Gastrocnemius medialis (tissue), 4 donors: ENCODE measurements around the gene METTL21A.

Experiments used
- POLR2A ChIP-seq, 2 donors: fragments of 450-650 bp; IDR thresholded peaks; one replicate each; pipeline ENCODE4 v1.6.1; 2017; ENCODE audit warnings: antibody characterized with exemption in 2 of 2, mild to moderate bottlenecking in 2 of 2, moderate library complexity in 2 of 2
- TF ChIP-seq, protein P1 (sequence below), 5 experiments: fragments of 450-650 bp in 3 of 5; fragments of 200-600 bp in 2 of 5; sonication (generic) in 2 of 5; IDR thresholded peaks in 4 of 5; conservative IDR thresholded peaks in 1 of 5; 1 replicate in 4 of 5; 2 replicates in 1 of 5; pipeline ENCODE4 v1.5.1; 2016 to 2019; ENCODE audit warnings: antibody characterized with exemption in 5 of 5, mild to moderate bottlenecking in 3 of 5, moderate library complexity in 3 of 5

DNA sequence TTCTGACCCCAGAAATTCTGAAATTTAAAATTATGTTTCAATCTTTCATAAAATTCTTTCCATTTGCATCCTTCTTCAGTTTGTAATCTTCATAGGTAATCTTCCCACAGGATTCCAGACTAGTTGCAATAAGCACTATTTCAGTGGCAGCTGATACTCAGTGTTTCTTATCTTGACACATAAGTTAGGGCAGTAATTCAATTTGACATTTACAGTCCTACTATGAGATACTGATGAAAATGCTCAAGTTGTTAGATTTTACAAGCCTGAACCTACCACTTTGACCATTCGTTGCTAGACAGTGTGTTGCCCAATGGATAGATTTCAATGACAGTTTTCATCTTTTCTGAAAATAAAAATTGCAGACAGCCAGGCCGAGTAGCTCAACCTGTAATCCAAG is 10.4 kb downstream of the METTL21A start:
- TF ChIP-seq, protein P1, sequence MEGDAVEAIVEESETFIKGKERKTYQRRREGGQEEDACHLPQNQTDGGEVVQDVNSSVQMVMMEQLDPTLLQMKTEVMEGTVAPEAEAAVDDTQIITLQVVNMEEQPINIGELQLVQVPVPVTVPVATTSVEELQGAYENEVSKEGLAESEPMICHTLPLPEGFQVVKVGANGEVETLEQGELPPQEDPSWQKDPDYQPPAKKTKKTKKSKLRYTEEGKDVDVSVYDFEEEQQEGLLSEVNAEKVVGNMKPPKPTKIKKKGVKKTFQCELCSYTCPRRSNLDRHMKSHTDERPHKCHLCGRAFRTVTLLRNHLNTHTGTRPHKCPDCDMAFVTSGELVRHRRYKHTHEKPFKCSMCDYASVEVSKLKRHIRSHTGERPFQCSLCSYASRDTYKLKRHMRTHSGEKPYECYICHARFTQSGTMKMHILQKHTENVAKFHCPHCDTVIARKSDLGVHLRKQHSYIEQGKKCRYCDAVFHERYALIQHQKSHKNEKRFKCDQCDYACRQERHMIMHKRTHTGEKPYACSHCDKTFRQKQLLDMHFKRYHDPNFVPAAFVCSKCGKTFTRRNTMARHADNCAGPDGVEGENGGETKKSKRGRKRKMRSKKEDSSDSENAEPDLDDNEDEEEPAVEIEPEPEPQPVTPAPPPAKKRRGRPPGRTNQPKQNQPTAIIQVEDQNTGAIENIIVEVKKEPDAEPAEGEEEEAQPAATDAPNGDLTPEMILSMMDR (IDR thresholded peaks at IDR 0.05 in 4 of 5, conservative IDR thresholded peaks at IDR 0.05 in 1 of 5) = no peak
- no peak for TF ChIP-seq POLR2A (IDR thresholded peaks at IDR 0.05)
